GM18873 (cell line): ENCODE measurements around the gene ROR2.

Experiments used
- ATAC-seq: cut with Tn5 transposase; IDR thresholded peaks from one replicate; pipeline ENCODE4 v1.9.1; 2021; ENCODE audit warnings: mild to moderate bottlenecking, moderate library complexity, moderate number of reproducible peaks; ENCODE audit not compliant: unreplicated experiment, low FRiP score

The ROR2 gene

GRCh38 chr9:91698266-91698665, 251.8 kb downstream of the ROR2 start:
- no peak for ATAC-seq

GRCh38 chr9:91697201-91697600, 252.8 kb downstream of the ROR2 start:
- no peak for ATAC-seq

- no peak for ATAC-seq
Observed at GRCh38 chr9:91694081-91694870, 255.8 kb downstream of the ROR2 start.

DNA sequence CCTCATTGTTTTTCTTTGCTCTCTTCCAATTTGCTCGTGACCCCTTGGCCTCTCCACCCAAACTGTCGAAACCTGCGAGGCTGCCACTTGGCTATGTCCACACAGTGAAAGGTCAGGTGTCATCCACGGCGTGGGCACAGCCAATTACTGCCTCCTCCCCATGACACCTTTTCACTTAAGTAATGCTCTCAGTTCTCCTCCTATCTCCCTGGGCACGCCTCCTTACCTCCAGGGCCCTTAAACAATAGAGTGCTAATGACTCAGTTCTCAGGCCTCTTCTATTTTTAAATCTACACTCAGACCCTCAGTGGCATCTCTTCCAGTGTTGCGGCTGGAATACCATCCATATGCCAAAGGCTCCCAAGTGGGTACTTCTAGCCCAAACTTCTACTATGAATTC, 256.8 kb downstream of the ROR2 start:
- ATAC-seq, result no peak

DNA sequence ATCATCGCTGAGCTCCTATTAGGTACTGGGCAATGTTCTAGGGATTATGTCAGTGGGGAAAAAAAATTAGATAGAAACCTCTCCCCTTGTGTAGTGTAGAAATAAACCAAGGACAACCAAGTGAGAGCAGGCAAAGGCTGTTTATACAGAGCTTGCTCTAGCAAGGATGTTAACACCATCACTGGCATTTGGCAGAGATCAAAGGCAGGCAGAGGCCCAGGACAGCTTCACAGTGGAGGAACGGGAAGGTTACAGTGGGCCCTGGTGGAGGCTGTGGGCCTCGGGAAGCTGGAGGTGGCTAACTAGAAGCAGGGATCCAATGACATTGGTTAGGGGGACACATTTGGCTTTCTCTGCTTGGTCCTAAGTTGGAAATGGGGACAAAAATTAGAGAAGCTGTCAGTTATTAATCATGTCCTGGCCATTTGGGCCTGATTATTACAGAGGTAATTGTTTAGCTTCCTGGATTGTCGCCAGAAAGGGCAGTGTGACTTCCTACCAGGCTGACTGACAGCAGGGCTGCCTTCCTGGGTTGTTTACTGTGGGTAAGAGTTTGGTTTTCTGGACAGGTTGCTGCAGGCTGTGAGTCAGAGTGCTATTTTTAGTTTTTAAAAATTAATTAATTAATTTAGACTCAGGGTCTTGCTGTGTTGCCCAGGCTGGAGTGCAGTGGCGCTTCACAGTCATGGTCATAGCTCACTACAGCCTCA, 259.3 kb downstream of the ROR2 start:
- no peak for ATAC-seq

- ATAC-seq, result no peak
Observed at GRCh38 chr9:91689006-91689405, 261.0 kb downstream of the ROR2 start.

- ATAC-seq, result no peak
Observed at GRCh38 chr9:91683269-91683668, 266.8 kb downstream of the ROR2 start.

DNA sequence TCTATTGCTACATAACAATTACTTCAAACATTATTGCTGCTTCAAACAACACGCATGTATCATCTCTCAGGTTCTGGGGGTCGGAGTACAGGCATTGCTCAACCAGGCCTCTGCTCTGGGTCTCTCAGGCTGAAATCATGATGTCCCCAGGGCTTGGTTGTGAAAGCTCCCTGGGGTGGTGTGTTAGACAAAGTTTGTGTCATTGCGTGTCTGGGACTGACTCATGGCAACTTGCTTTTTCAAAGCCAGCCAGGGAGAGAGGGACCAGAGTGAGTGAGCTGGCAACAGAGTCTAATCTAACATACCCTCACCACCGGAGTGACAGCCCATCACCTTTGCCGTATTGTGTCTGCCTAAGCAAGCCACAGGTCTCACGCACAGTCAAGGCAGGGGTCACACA, 267.2 kb downstream of the ROR2 start:
- ATAC-seq, result no peak

GRCh38 chr9:91681461-91682305, 268.3 kb downstream of the ROR2 start:
- ATAC-seq, result no peak

DNA sequence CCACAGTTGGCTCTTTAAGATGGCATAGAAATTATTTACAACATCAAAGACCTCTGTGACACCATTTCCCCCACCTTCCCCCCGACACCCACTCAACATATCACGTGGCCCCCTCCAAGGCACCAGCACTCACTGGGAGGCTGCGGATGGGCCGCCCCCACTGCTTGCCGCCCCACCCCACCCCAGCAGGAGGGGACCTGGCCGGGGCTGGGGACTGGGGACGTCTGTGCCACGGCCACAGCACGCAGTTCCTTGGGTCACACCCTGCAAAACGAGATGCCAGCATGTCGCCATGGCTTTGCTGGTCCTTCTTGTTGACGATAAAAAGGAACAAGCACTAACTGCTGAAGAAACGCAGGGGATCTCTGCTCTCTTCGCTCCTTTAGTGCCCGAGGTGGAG, 269.0 kb downstream of the ROR2 start:
- no peak for ATAC-seq

DNA sequence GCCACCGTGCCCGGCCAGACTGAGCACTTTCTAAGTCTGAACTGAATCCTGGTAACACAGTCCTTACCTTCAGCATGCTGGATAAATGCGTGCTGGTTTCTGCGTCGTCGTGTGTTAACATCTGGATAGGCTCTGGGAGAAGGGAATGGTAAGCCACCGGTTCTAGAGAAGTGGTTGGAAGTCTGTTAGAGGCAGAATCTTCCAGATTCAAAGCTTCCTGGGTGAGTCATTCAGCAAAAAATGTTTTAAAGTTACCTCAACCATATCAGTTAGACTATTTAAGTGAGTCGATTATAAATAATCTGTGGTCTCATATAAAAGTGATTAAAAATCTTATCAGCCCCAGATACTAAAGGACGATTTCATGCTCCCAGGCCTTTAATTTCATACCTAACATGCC, 269.9 kb downstream of the ROR2 start:
- no peak for ATAC-seq

GRCh38 chr9:91678807-91679580, 271.0 kb downstream of the ROR2 start:
- ATAC-seq, result no peak

DNA sequence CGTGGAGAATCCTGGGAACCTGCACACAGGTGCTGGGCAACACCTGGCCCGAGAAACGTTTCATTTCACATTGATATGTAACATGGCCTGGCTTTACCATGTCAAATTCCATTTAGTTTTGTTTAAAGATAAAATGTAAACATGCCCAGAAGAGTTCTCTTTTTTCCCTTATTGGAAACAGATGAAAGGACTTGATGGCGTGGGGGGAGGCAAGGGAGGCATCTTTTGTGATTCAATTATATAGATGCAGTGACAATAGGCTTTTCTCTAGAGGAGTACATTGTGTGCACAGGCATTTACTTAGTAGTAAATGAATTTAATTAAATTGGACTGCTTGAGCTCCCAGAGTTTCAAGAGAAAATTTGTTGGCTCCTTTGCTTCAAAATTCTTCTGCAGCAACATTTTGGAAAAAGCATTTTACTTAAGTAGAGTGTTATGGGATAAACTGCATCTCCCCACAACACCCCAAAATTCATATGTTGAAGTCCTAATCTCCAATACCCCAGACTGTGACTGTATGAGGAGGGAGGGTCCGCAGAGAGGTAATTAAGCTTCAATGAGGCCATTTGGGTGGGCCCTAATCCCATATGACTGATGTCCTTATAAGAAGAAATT, 272.1 kb downstream of the ROR2 start:
- ATAC-seq, result no peak

DNA sequence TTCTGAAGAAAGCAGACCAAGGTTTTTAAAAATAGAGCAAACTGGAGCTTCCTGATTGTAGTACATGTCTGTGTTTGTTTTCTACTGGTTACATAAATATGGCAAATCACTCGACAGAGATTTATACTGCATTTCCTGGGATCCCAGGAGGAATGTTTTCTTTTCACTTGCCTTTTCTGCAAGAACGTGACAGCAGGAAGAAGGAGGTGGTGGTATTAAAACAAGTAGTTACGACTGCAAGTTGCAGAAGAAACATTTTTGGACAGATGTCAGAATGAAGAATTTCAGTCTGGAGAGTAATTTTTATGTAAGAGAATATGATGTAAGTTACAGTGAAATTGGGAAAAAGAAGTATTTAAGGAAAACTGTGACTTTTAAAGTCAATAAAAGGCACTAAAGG, 272.7 kb downstream of the ROR2 start:
- no peak for ATAC-seq

DNA sequence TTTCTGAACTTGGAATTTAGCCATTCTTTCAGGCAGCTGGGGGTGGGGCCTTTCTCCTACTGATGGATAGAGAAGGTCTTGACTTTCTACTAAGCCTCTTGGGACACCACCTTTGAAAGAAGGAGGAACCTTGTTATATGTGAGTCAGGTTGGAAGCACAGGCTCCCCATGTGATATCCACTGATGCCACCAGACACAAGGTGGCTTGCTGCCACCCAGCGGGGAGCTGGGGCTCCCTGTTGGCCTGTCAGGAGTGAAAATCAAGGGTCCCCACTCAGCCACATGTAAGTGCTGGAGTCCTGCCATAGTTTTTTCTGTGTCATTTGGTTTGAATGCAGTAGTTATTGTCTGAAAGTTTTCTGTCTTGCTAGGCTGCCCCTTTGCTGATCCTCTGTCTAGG, 274.0 kb downstream of the ROR2 start:
- no peak for ATAC-seq

DNA sequence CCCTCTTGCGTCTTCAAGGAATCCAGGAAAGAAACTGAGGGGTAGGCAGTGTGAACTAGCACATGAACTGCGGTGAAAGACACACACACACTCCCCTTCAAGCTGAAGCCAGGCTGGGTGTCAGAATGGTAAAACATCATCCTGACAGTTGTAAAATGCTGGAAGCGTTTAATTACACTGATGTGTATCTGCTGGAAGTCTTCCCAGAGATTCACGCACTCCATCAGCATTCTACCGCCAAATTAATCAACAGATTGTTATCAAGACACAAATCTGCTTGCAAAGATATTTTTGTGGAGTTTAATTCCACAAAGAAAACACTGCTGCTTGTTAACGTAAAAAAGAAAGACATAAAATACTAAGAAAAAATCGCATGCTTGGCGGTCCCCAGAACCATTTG, 285.4 kb downstream of the ROR2 start:
- ATAC-seq, result no peak

DNA sequence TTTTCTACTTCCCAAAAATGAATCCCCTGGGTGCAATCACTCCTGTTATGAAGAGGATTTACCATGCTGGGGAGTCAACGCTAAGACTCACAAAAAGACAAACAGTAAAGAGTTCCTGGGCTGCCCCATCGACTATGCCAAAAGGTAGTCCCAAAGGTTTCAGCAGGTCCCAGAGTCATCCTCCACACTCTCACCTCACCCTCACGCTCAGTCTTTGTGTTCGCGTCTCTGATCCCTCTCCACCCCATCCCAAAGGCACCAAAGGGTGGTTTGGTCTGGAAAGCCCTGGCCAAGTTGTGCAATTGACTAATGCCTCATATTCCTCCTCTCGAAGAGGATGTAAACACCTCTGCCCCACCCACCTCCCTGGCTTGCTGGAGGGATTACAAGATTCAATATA, 286.2 kb downstream of the ROR2 start:
- no peak for ATAC-seq

DNA sequence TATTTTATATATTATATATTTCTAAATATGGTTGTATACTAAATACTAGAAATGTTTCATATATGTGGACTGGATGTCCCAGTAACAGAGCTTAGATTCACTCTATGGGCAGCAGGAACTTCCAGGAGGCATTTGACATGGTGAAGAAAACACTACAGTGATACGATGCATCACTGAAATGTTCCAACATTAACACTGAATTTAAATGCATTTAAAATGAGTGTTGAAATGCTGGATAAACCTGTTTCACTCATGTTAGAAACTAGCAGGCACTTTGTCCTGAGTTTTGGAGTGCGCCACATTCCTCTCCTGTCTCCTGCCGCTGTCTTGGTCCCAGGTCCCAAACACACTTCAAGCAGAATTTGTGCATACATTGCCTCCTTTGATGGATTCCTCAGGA, 288.6 kb downstream of the ROR2 start:
- no peak for ATAC-seq

- ATAC-seq, result no peak
Observed at GRCh38 chr9:91660521-91660920, 289.5 kb downstream of the ROR2 start.
